ENCODE results near the gene ZNF429.
A peak's percentile ranks its signal among the peaks of the same experiment; 100 is the strongest.
"Not testable (repeated sequence)": the region's sequence is repeated elsewhere in the genome, so short reads cannot be mapped to it uniquely, and the experiment has no call there.

ZNF429 gene

DNA sequence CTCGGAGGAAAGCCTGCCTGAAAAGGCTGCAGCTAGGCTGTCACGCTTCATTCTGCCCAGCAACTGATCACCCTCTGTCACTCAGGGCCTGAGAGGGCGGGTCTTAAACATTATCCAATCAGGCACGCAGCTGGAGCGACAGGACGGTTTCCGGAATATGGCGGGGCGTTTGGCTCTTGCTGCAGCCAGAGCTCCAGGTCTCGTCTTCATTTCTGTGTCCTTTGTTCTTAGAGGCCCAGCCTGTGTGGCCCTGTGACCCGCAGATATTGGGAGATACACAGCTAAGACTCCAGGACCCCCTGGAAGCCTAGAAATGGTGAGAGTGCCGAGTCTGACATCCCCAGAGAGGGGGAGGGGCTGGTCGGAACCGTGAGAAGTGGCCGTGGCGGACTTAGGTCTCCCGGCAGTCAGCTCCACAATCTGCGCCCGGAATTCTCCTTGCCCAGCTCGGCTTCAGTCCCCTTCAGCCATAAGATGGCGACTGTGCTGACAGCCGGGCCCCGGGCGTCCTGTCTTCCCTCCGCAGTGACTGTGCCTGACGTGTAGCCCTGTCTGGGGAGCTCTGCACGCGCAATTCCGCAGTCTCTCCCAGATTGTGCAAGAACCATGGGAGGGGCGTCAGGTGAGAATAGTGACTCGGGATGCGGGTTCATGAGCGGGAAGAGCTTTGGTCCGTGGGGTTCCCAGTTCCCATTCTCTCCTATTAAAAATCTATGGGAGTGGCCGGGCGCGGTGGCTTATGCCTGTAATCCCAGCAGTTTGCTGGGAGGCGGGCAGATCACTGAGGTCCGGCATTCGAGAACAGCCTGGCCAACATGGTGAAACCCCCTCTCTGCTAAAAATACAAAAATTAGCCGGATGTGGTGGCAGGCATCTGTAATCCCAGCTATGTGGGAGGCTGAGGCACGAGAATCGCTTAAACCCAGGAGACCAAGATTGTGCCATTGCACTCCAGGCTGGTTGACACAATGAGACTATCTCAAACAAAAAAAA, at the start of gene ZNF429:
TSS of gene ZNF429 (plus strand) at position 144 of the 993 bp plus-strand sequence. CDS start at position 314, 170 bp downstream.
- FAIRE-seq = peak; percentile 96

DNA sequence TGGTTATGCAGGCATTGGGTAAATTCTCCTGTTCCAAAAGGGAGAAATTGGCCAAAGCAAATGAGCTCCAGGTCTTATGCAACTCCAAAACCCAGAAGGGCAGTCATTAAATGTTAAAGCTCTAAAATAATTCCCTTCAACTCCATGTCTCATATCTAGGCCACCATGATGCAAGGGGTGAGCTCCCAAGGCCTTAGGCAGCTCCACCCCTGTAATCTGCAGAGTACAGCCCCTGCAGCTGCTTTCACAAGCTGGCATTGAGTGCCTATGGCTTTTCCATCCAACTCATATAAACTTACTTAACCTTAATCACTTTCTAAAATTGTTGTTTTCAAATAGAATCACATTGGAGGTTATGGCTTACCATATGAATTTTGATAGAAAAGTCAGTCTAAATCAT, 44.7 kb upstream of the ZNF429 start:
- no peak for FAIRE-seq

DNA sequence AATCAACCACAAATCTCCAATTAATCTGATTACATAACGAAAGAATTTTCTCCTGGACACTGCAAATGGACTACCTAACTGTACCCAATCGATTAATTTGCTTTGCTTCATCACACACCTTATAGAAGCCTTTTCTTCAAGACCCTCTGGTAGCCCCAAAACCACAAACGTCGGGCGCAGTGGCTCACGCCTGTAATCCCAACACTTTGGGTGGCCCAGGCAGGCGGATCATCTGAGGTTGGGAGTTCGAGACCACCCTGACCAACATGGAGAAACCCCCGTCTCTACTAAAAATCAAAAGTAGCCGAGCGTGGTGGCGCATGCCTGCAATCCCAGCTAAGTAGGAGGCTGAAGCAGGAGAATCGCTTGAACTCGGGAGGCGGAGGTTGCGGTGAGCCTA, 42.9 kb upstream of the ZNF429 start:
- no peak for FAIRE-seq

DNA sequence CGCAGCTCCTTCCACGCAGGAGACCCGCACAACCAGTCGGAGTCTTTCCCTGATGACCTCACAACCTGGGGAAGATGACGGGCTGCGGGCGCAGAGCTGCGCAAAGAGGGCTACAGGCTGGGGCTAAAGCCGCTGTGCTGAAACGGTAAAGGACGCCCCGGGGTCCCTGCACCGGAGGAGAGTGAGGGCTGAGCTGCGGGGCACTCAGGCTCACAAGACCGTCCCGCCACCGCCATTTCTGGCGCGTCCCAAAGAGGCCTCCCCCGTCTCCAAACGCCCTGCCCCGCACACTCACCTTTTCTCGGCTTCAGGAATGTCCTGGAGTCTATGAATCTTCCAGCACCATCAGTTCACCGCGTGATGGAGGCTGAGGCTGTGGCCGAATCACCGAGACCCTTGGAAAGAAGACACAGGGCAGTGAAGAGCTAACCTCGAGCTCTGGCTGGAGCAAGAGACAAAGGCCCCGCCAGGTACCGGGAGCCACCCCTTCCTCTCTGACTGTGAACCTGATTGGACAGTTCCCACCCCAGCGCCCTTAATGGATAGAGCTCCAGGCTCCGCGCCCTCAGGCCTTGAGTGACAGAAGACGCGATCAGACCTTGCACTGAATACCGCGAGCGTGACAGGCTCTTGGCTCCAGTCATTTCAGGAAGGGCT, 41.8 kb upstream of the ZNF429 start:
- FAIRE-seq = no peak

DNA sequence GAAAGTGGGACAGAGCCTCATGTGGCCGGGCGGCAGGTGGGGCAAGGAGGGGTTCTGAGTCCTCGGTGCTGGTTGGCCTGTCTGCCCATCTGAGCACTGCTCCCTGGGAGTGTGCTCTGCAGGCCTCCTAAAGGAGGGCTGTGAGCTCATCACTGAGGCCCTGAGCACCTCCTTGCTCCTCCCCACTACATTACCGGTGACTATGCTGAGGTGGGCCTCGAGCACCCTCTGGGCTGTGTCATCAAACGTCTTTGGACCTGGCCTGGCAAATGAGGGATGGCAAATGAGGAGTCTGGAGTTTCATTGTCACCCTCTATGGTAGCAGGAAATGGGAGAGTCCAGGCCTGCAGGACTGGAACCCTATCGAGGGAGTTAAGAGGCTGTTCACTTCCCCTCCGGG, 38.8 kb upstream of the ZNF429 start:
- no peak for FAIRE-seq

DNA sequence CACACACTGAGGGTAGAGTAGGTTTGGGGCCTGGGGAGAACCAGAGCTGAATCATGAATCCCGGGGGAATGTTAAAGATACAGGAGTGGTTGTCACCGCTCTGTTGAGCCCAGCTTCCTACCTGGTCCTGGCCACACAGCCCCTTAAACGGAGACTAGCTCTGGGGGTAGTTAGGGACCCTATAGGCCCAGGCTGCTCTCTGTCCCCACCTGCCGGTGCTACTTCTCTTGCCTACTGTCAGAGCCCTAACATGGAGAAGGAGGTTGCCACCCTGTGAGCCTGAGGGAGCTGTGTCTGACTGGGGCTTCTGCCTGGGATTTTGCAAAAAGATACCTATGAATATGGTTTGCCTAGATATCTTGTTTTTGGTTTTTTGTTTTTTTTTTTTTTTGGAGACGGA, 36.6 kb upstream of the ZNF429 start:
- no peak for FAIRE-seq

DNA sequence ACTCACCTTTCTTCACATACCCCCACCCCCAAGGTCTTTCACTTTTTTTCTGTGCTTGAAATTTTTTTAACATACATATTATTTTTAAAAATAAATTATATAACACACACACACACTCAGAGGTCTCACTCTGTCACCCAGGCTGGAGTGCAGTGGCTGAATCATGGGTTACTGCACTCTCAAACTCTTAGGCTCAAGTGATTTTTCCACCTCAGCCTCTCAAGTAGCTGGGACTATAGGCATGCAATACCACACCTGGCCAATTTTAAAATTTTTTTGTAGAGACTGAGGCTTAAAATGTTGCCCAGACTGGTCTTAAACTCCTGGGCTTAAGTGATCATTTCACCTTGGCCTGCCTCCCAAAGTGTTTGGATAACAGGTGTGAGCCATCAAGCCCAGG, 32.9 kb upstream of the ZNF429 start:
- FAIRE-seq = no peak

DNA sequence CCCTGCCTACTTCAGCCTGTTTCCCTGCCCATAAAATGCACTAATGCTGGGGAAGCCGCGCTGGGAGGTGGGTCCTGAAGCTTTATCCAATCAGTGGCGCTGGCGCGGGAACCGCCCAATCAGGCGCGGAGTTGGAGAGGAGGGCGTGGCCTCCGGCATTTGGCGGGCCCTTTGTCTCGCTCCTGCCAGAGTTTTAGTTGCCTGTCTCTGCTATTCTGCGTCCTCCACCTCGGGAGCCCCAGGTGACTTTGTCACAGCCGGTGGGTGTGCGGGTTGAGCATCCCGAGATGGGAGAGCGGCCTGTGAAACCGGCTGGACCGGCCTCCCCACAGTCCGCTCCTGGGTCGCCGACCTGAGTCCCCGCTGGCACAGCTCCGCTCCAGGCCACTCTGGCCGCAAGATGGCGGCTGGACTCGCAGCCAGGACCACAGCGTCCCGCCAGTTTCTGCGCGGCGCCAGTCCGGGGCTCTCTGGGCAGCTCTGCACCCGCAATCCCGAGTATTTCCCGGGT, 30.7 kb upstream of the ZNF429 start:
- no peak for FAIRE-seq

DNA sequence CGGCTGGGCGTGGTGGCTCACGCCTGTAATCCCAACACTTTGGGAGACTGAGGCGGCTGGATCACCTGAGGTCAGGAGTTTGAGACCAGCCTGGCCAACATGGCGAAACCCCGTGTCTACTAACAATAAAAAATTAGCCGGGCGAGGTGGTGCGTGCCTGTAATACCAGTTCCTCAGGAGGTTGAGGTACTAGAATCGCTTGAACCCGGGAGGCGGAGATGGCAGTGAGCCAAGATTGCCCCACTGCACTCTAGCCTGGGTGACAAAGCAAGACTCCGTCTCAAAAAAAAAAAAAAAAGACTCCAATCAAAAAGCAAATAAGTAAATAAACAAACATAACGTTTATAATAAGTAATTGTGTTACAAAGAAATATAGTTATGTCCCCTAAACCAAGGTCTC, 23.0 kb upstream of the ZNF429 start:
- FAIRE-seq = not testable (repeated sequence)

DNA sequence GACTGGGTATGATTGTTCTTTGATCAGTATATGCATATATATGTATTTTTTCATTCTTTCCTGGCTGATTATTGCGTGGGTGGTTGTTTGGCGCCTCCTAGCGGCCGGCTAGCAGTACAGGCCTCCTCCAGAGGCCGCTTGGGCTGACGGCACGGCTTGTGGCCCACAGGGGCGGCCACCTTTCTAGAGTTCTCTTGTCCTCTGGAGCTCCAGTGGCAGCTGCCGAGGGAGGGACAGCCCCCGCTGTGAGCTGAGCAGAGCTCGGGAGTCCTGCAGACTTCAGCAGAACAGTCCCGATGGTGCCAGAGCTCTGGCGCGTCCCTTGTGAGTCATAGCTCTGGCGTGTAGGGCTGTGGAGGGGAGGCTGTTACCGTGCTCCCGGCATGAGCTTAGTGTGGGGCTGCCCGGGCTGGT, 22.5 kb upstream of the ZNF429 start:
- no peak for FAIRE-seq

DNA sequence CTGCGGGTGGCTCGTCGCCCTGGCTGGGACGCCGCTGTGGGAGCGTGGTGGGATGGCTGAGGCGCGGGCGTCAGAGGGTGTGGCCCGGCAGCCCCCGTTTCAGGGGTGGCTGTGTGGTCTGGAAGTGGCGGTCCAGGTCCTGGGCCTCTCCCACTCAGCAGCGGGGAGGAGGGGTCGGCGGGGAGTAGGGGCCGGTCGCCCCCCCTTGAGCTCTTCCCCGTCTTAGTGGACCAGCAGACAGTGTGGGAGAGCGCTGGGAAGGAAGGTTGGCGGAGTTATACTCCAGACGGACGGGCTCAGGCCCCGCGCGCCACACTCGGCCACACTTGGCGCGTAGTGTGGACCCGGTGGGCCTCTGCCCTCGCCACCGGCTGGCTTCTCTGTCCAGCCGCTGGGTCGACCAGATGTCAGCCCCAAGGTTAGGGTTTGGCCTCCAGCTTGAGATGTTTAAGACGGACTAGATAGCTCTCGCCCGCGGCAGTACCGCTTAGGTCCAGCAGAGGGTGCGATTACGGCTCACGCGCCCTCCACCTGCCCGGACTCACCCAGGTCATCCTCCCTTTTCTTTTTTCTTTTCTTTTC, 21.7 kb upstream of the ZNF429 start:
- FAIRE-seq = no peak

DNA sequence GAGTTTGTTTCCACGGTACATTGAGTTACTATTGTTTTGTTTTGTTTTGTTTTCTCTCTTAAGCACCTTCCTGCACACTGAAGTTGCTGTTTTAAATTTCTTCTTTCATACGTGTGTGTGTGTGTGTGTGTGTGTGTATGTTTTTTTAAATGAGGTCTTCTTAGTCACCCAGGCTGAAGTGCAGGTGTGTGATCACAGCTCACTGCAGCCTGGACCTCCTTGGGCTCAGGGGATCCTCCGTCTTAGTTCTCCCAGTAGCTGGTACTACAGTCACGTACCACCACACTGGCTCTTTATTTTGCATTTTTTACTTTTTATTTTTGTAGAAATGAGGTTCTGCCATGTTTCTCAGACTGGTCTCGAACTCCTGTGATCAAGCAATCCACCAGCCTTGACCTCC, 20.8 kb upstream of the ZNF429 start:
- no peak for FAIRE-seq

DNA sequence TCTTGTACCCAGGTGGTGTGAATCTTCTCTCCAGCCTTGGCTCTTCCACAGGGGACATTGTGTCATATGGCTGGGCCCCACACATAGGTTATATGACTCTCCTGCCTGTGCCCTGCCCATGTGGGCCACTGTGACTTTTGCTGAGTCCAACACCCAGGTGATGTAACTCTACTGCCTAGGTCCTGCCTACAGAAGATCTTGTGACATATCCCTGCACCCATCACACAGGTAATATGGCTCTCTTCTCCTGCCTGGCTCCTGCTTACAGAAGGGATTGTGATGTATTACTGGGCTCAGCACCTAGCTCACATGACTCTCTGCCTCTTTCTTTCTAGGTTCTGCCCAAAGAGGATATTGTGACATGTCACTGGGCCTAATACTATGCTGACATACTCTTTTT, 19.5 kb upstream of the ZNF429 start:
- no peak for FAIRE-seq

DNA sequence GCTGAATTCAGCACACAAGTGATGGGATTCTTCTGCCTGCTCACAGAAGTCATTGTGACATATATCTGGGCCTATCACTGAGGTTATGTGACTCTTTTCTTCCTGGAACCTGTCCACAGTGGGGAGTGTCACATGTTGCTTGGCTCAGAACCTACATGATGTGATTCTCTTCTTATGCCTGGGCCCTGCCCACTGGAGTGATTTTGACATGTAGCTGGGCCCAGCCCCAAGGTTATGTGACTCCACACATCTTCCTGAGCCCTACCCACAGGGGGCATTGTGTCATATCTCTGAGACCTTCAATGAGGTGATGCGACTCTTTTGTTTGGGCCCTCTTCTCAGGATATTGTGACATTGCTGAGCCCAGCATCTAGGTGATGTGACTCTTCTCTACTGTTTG, 17.4 kb upstream of the ZNF429 start:
- FAIRE-seq = no peak

DNA sequence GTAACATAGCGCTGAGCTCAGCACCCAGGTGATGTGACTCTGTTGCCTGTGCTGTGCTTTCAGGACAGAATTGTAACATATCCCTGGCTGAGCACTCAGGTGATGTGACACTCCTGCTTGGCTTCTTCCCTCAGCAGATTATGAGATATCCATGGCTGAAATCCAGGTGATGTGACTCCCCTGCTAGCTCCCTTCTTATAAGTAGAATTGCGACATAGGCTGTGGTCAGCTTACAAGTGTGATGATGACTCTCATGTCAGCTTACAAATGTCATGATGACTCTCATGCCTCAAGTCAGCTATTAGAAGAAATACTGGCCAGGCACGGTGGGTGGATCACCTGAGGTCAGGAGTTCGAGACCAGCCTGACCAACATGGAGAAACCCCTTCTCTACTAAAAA, 14.3 kb upstream of the ZNF429 start:
- no peak for FAIRE-seq

DNA sequence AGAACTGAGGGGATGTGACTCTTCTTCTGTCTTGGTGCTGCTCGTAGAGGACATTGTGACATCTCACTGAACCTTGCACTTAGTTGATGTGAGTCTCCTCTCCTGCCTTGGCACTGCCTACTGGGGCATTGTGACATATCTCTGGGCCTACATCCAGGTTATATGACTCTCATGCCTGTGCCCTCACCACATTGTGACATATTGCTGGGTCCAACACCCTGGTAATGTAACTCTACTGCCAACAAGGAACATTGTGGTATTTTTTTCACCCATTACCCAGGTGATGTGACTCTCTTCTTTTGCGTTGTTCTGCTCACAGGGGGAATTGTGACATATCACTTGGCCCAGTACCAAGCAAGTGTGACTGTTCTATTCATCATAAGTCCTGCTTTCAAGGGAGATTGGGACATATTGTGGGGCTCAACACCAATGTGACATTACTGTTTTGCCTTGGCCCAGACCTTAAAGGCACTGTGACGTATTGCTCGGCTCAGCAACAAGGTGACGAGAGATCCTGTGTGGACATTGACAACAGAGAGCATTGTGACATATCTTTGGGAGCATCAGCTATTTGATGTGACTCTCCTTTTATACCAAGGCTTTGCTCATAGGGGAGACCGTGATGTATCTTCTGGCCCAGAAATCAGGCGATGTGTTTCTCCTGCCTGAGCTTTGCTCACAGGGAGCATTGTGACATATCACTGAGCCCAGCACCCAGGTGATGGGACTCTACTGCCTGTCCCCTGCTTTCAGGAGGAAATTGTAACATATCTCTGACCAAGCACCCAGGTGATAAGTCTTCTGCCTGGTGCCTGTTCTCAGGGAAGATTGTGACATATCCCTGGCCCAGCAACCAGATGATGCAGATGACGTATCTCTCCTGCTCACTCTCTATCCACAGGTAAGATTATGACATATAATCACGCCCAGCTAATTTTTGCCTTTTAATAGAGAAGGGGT, 12.2 kb upstream of the ZNF429 start:
- FAIRE-seq = no peak

DNA sequence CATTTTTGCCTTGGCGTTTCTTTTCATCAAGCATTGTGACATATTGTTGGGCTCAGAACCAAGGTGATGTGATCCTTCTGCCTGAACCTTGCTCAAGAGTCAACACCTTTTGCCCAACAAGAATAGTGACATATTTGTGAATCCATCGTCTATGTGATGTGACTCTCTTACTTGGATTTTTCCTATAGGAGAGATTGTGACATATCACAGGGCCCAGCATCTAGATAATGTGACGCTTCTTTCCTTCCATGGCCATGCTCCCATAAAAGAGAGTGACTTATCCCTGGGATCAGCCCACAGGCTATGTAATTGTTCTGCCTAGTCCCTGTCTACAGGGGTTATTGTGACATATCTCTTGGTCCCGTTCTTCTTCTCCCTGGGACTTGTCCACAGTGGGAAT, 8.5 kb upstream of the ZNF429 start:
- FAIRE-seq = no peak

DNA sequence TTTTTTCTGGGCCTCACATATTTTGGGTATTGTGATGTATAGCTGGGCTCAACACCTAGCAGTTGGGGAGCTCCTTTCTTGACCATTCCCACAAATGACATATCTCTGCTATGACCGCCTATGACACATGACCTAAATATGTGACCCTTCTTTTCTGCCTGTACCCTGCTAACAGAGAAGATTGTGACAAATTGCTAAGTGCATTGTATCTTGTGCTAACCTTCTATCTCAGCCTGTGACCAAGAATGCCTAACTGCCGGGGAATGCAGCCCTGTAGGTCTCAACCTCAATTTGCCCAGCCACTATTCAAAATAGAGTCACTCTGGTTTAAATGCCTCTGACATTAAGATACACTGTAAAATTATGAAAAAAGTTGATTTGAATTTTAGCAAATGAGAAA, 6.8 kb upstream of the ZNF429 start:
- no peak for FAIRE-seq

DNA sequence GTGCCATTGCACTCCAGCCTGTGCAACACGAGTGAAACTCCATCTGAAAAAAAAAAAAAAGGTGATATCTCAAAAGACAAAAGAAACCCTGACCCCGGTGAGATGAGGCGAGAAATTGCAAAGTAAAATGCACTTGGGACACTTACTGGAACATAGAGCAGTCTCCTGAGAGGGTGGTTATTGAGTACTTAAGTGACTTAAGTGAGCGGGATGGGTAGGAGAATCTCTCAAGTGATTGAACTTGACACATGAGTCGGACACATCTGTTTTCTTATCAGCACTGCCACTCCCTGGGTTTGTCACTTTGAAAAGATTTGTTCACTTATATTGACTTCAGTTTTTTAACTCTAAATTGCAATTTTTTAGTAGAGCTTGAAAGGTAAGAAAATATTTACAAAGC, 2.8 kb downstream of the ZNF429 start:
- FAIRE-seq = no peak

DNA sequence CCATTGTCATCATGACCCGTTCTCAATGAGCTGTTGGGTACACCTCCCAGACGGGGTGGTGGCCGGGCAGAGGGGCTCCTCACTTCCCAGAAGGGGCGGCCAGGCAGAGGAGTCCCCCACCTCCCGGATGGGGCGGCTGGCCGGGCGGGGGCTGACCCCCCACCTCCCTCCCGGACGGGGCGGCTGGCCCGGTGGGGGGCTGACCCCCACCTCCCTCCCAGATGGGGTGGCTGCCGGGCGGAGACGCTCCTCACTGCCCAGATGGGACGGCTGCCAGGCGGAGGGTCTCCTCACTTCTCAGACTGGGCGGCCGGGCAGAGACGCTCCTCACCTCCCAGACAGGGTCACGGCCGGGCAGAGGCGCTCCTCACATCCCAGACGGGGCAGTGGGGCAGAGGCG, 5.7 kb downstream of the ZNF429 start:
- FAIRE-seq = not testable (repeated sequence)

DNA sequence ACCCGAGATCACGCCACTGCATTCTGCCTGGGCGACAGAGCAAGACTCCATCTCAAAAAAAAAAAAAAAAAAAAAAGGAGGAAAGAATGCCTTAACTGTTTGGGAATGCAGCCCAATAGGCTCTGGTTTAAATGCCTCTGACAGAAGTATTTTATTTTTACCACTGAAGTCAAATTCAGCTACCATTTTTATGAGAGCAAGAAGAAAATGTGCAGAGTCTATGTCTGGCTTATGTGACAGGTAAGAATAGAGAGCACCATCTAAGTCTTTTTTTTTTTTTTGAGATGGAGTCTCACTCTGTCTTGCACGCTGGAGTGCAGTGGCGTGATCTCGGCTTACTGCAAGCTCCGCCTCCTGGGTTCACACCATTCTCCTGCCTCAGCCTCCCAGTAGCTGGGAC, 7.2 kb downstream of the ZNF429 start:
- FAIRE-seq = not testable (repeated sequence)

DNA sequence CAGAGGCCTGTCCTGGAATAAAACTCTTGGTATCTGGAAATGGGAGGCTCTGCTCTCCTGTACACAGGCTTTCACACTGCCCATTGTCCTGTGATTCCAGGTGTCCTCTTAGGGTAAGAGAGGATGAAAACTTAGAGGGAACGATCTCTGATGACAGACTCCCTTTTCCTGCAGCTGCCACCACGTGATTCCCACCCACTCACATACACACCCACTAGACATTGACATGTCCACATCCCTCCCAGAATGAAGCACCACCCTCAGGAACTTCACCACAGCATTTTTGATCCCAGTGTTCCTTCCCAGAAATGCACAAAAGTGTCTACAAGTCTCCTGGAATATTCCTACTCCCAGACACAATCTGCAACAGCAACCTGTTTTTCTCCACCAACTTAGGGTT, 8.2 kb downstream of the ZNF429 start:
- no peak for FAIRE-seq
